ENCODE data around the gene RGS5.
A peak's percentile ranks its signal among the peaks of the same experiment; 100 is the strongest.

Gene RGS5

DNA sequence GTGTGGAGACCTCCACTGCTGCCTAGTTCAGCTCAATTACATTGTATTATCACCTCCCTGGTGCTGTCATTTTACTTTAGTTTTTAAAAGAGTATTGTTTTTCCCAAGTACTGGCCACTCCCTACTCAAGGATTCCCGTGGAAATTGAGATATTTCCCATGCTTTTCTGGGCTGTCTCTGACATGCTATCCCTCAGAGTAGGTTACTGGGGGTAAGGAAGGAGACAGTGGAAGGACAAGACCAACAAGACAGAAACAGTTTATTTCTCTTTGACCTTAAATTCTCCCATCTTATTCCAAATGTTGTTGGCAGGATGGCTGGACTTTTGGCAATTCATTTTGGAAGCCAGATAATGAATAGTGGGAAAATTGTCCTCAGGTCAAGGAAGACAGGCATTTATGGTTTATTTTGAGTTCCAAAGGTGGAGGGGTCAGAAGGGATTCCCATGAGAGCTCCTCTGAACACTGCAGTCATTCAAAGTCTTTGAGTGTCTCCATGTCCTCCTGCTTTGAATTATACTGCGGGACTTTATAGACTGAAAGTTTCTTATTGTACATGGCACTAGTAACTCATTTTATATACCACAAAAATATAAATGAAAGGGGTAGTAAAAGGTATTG, 20.3 kb downstream of the RGS5 start:
- no peak for DNase-seq (ENCODE audit: low read depth in 1 of 2, low spot score in 1 of 2)
- no peak for TF ChIP-seq SPI1 (IDR thresholded peaks at IDR 0.05; ENCODE audit: borderline replicate concordance, low read depth)
- TF ChIP-seq POLR2AphosphoS5 (IDR thresholded peaks at IDR 0.05; ENCODE audit: low read depth), result no peak
- no peak overlapping the region for H3K4me3 ChIP-seq (replicated peaks; ENCODE audit: insufficient read depth, low read length)

DNA sequence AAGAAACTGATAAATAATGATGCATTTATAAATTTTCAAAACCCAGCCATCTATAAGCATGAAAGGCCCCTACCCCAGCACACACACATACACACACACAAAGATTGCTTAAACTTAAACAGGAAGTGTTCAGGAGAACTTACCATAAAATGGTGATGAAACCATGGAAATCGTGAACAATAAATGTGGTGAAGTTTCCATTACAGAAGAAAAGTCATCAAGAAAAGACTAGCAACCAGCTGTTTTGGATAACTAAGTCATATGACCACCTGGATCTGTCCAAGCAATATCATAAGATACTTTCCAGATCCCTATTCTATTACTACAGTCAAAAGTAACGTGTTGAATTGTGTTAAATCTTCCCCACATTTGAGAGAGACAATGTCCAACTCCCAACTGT, 24.1 kb downstream of the RGS5 start:
- TF ChIP-seq, protein P1, sequence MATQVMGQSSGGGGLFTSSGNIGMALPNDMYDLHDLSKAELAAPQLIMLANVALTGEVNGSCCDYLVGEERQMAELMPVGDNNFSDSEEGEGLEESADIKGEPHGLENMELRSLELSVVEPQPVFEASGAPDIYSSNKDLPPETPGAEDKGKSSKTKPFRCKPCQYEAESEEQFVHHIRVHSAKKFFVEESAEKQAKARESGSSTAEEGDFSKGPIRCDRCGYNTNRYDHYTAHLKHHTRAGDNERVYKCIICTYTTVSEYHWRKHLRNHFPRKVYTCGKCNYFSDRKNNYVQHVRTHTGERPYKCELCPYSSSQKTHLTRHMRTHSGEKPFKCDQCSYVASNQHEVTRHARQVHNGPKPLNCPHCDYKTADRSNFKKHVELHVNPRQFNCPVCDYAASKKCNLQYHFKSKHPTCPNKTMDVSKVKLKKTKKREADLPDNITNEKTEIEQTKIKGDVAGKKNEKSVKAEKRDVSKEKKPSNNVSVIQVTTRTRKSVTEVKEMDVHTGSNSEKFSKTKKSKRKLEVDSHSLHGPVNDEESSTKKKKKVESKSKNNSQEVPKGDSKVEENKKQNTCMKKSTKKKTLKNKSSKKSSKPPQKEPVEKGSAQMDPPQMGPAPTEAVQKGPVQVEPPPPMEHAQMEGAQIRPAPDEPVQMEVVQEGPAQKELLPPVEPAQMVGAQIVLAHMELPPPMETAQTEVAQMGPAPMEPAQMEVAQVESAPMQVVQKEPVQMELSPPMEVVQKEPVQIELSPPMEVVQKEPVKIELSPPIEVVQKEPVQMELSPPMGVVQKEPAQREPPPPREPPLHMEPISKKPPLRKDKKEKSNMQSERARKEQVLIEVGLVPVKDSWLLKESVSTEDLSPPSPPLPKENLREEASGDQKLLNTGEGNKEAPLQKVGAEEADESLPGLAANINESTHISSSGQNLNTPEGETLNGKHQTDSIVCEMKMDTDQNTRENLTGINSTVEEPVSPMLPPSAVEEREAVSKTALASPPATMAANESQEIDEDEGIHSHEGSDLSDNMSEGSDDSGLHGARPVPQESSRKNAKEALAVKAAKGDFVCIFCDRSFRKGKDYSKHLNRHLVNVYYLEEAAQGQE (IDR thresholded peaks at IDR 0.05; ENCODE audit: insufficient replicate concordance, low read depth), result no peak
- peak; percentile 74 for TF ChIP-seq SPI1 (IDR thresholded peaks at IDR 0.05; ENCODE audit: borderline replicate concordance, low read depth)
- 0 out of 2 replicates have a peak, but pooled peaks have one; percentile 36 for TF ChIP-seq GABPA (IDR thresholded peaks at IDR 0.05; ENCODE audit: low read depth)
- no peak for TF ChIP-seq POLR2AphosphoS5 (IDR thresholded peaks at IDR 0.05; ENCODE audit: low read depth)
- TF ChIP-seq, protein P2, sequence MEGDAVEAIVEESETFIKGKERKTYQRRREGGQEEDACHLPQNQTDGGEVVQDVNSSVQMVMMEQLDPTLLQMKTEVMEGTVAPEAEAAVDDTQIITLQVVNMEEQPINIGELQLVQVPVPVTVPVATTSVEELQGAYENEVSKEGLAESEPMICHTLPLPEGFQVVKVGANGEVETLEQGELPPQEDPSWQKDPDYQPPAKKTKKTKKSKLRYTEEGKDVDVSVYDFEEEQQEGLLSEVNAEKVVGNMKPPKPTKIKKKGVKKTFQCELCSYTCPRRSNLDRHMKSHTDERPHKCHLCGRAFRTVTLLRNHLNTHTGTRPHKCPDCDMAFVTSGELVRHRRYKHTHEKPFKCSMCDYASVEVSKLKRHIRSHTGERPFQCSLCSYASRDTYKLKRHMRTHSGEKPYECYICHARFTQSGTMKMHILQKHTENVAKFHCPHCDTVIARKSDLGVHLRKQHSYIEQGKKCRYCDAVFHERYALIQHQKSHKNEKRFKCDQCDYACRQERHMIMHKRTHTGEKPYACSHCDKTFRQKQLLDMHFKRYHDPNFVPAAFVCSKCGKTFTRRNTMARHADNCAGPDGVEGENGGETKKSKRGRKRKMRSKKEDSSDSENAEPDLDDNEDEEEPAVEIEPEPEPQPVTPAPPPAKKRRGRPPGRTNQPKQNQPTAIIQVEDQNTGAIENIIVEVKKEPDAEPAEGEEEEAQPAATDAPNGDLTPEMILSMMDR (IDR thresholded peaks at IDR 0.05; ENCODE audit: insufficient read depth, low read length), result no peak
- H3K27ac ChIP-seq (replicated peaks), result peak overlapping the region; percentile 10; the same call in 1 of the 2 replicates

More for the DNA sequence above, 20.3 kb downstream of the RGS5 start:
- Histone ChIP-seq H3K27ac (replicated peaks) (no peak overlapping the region), H3K27me3 (ENCODE audit: insufficient read depth, poor library complexity, severe bottlenecking) (no peaks in the 10 kb centered on the region)

DNA sequence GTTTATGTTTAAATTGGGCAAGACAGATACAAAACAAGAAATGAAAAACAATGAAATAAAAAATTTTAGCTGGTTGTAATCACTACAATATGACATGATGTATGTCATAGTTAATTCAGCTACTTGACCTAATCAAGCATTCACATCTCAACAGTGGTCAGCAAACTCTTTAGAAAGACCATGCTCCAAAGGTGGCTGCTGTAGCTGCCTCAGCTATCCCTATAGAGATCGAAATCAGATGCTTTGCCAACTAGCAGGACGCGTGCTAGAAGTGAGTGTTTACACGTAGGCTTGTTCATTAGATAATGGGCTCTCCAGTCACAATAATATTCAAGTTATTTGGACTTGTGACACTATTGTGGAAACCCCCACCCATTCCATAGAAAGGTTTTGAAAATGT, 25.9 kb downstream of the RGS5 start:
- peaks cover 4% of the 10 kb centered on the region for H3K27me3 ChIP-seq (ENCODE audit: insufficient read depth, poor library complexity, severe bottlenecking)
- no peak overlapping the region for H3K27ac ChIP-seq (replicated peaks)
- H3K4me3 ChIP-seq (replicated peaks; ENCODE audit: insufficient read depth, low read length), result no peak overlapping the region
- DNase-seq (ENCODE audit: low read depth in 1 of 2, low spot score in 1 of 2), result no peak
- no peak for TF ChIP-seq GABPA (IDR thresholded peaks at IDR 0.05; ENCODE audit: low read depth)

More for the DNA sequence above, 24.1 kb downstream of the RGS5 start:
- H3K27me3 ChIP-seq (ENCODE audit: insufficient read depth, poor library complexity, severe bottlenecking), result no peaks in the 10 kb centered on the region
- H3K4me3 ChIP-seq (replicated peaks; ENCODE audit: insufficient read depth, low read length), result no peak overlapping the region
- DNase-seq (ENCODE audit: low read depth in 1 of 2, low spot score in 1 of 2), result peak; percentile 48 to 53

DNA sequence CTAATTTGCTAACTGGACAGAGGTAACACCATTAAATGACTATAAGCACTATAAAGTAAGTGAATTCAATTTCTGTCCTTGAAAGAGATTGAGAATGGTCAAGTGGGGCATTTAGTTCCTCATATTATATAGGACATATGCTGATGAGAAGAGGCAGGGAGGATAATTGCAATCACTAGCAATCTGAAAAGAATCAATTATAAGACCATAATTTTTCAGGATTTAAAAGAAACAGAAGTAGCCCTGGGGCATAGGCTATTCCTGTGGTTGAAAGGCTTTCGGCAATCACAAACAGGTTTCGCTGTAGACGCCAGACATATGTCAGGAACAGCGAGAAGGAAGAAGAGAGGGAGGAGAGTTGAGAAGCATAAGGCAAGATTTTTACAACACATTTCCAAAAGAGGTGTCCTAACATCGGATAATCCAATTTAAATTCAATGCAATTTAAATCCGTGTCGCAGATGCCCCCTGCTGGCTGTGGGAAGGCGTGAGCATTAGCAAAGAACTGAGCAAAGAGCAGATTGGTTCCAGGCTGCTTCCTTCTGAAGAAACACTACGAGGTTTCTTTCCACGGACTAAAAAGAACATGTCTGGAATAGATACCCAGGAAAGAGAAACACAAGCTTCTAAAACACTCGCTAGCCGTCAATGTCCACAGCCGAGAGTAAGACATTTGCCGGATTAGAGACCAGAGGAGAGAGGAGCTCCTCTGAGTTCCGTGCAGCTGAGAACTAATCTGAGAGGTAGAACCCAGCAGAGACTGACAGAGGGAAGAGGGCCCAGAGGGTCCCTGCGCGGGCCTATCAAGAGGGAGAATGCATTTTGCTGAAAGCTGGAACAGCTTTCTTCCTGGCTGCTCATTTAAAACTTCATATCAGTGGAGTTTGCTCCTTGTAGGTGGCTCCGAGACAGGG, 27.9 kb downstream of the RGS5 start:
- DNase-seq (ENCODE audit: low read depth in 1 of 2, low spot score in 1 of 2), result peak in 1 of 2 experiments; percentile 49
- no peak overlapping the region for H3K27ac ChIP-seq (replicated peaks)
- TF ChIP-seq, protein P2 (IDR thresholded peaks at IDR 0.05; ENCODE audit: insufficient read depth, low read length), result peak; percentile 79
- TF ChIP-seq SPI1 (IDR thresholded peaks at IDR 0.05; ENCODE audit: borderline replicate concordance, low read depth), result no peak
- TF ChIP-seq POLR2AphosphoS5 (IDR thresholded peaks at IDR 0.05; ENCODE audit: low read depth), result no peak
- TF ChIP-seq, protein P1 (IDR thresholded peaks at IDR 0.05; ENCODE audit: insufficient replicate concordance, low read depth), result no peak
- TF ChIP-seq GABPA (IDR thresholded peaks at IDR 0.05; ENCODE audit: low read depth), result no peak
- peaks cover 4% of the 10 kb centered on the region for H3K27me3 ChIP-seq (ENCODE audit: insufficient read depth, poor library complexity, severe bottlenecking)
- H3K4me3 ChIP-seq (replicated peaks; ENCODE audit: insufficient read depth, low read length), result no peak overlapping the region

Measured in HL-60 (cell line).